SW 1271 (cell line): ENCODE measurements around the gene TSHZ3.

ENCODE experiments used
- DNase-seq, 2 experiments: peaks; one replicate each; lab custom pipeline; 2025; lab: John Stamatoyannopoulos, UW

The TSHZ3 gene

GRCh38 chr19:31334849-31335624 lies 14.2 kb downstream of the TSHZ3 start:
- no peak for DNase-seq

DNA sequence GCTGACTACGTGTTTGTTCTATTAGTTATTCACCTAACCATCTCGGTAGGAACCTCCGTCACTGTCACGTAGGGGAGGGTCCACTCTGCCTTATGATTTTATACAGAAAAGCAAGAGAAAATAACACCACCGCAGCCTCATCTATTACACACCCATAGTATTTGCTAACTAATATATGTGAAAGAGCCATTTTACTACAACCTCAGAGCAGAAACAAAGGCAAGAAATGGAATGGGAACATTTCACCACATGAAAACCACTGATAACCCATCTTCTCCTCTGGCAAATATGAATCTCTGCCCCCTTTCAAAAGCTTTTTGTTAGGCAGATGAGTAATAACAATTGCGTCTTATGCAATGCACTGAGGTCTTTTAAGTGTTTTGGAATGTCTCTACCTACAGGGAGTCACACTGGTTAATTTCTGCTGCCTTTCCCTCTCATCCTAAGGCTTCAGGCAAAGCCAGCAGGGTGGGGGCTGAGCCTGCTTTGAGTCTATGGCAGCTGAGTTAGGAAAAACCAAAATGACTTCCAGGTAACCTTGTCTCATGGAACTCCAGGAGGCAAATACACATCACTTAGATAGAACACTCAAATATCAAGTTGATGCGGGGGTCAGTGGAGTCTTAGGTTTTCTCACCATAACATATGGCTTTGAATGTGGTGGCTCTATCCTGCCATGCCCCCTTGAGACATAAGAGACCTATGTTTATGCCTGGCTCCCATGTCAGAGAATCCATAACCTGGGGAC lies 15.0 kb downstream of the TSHZ3 start:
- DNase-seq, result no peak

DNA sequence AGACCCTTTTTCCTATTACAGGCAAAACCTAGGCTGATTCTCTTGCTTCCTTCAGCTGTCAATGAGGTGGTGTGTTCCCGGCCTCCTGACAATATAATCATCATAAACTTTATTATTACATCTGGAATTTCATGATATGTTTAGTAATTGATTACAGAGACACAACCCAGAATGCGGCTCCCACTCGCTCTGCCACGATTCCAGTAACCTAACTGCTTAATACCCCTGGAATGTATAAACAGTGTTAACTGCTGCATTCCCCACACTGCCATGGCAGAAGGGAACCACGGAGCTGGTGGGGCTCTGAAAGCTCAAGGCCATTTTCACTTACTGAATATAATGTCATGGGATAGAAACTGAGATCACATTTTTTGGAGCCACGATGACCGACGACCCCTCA lies 17.1 kb downstream of the TSHZ3 start:
- no peak for DNase-seq

GRCh38 chr19:31331536-31331935 lies 17.7 kb downstream of the TSHZ3 start:
- DNase-seq, result no peak

GRCh38 chr19:31330761-31331160 lies 18.5 kb downstream of the TSHZ3 start:
- no peak for DNase-seq

DNA sequence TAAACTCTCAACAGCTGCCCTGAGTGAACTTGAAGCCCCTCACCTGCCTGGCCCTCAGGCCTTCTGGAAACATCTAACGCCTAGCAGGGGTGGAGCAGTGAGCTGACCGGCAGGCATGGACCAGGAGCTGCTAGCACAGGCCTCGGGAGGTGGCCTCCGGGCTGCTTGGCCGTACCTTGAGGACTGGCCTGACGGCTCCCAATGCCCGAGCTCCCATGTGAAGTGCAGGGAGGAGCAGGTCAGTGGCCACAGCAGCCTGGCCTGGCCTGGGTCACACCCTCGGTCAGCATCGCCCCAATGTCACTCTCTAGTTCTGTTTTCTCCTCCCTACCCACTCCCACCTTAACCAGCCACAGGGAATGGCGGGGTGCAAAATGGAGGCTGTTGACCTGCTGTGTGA lies 19.0 kb downstream of the TSHZ3 start:
- DNase-seq, result no peak

- no peak for DNase-seq
Measured at GRCh38 chr19:31329819-31330218, 19.4 kb downstream of the TSHZ3 start.

DNA sequence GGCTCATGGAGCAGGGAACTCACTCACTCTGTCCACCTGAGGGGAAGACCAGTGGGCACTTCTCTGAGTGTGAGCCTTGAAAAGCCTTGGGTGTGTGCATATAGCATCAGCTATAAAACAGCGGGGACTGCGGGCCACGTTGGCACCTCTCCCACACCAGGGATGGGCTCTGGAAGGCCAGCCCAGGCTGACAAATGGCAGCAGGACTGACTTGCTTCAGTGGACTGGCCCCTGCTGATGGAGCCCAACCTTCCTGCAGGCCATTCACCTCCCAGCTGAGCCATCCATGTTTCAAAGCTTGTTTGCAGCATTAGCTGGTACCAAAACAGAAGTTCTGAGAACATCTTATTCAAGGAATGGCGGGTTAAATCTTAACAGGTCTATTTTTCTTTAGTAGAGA lies 21.0 kb downstream of the TSHZ3 start:
- no peak for DNase-seq

DNA sequence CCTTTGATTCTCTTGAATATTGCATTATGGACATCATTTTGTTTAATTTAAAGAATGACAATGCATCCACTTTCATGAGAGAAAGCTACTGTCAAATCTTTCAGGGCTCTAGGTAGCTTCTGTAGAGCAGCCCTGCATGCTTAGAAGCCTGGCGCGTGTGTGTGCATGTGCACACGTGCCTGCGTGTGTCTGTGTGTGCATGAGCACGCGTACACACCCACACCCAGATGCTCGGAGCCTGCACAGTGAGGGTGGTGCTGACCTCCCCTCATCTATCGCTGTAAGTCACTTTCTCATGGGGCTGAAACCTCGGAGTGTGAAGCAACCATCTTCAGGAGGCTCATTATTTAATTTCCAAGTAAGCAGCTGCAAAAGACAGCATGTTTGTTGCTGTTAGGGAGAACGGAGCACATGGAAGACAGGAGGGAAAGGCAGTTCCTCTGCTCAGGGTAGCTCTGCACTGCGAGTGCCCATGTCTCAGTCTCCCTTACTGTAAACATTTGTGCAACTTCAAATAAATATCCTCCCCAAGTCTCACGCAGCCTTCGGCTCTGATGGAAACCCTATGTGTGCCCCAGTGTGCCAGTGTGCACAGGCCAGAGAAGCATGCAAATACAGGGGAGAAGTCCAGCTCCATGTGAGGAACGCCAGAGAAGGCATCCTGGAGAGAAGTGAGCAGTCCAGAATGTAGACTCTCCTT lies 22.8 kb downstream of the TSHZ3 start:
- no peak for DNase-seq

DNA sequence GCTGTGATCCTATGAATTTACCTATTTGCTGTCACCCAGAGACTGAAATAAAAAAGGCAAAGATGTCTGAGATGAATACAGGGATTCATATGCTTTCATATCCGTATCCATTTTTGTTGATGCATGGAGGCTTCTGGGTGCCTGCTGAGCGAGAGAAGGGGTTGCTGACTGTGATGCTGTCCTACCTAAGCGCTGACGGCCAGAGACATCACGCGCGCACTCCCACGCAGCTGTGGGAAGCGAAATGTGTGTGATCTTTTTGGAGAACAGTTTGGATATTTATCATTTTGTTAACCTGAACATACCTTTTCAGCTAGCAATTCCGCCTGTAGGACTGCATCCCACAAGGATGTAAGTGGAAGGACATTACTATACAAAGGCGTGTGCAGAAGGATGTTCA lies 23.9 kb downstream of the TSHZ3 start:
- DNase-seq, result no peak

DNA sequence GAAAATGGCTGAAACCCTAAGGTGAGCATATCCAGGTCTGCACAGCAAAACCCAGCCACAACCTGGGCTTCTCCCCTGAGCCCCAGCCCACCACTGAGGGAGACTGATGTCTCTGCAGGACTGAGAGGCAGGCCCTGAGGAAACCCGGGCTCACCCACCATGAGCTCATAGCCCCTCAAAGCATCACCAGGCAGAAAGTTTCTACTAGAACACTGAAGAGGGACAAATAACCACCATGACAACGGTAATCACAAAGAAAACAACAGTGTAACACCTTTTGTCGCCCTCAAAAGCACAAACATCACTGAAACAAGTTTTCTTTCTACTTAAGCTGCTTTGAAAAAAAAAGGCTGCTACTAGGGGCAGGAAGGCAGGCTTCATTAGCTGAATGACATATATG lies 29.8 kb downstream of the TSHZ3 start:
- no peak for DNase-seq

DNA sequence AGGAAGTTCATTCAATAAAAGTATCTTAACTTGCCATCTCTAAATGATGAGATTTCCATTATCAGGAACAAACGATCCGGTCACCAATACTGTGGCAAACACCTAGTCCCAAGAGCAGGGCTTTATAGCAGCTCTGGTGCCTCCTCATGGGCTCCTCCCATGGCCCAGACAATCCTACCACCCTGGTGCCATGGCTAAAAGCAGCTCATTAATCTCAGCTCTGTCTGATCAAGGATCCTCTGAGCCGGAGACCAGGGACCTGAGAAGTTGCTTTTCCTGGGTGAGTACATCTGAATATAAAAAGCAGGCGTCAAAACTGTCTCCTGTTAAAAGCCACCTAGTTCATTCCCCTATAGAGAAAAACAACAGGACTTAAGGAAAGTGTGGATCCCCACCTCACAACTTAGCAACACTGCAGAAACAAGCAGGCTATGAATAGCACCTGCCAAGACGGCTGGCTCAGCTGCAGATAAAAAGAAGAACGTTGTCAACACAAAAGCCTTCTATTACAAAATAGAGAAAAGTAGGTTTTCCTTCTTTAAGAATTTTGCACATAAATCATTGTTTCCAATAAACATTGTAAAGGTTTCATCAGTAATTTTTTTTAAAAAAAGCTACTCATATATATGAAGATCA lies 30.3 kb downstream of the TSHZ3 start:
- DNase-seq, result no peak

- no peak for DNase-seq
Measured at GRCh38 chr19:31317570-31317969, 31.7 kb downstream of the TSHZ3 start.

DNA sequence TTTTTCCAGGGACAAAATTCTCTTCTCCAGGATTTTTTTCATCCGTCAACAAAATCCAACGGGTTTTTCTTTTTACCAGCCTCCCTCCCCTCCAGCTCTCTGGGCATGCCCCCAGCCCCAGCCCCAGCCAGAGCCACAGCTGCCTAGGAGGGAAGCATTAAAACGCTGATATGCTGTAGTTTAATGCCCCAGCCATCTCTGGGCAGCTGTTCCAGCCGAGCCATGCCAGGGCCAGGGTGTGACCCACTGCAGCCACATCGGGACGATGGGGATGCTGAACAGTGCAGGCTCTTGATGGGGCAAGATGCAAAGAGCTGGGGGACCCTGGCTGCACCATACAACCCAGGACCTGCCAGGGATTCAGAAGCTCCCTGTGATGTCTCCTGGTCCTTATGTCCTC lies 32.1 kb downstream of the TSHZ3 start:
- no peak for DNase-seq

DNA sequence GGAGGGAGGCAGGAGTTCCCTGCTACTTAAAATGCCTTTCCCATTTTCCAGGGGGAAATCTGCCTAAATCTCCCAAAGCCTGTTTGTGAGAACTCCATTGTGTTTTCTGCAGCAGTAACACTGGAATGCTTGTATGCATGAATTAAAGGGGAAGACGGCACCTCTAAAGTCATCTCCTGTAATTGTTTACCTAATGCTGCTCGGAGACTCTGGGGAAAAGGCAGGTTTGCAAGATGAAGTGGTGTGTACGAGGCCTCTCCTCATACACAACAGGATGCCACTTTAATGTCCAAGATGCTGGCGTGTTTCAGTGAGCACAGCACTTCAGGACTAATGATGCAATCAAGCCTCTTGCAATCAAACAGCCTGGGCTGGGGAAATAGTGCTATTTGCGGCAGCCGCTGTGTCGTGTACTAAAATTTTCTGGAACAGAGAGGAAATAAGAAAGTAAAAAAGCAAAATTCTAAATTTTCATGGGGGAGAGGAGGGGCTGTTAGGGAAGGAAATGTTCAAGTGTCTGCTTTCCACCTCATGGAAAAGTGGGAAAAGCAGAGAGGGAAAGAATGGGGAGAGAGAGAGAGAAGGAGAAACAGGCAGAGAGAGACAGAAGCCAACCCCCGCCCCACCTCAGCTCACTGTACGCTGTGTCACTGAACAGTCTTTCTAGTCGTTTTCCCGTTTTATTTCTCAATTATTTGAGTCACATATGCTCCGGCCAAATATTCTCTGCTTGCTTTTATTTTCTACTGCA lies 32.9 kb downstream of the TSHZ3 start:
- no peak for DNase-seq

- DNase-seq, result no peak
Measured at GRCh38 chr19:31315652-31316051, 33.6 kb downstream of the TSHZ3 start.

GRCh38 chr19:31314849-31315629 lies 34.2 kb downstream of the TSHZ3 start:
- no peak for DNase-seq

DNA sequence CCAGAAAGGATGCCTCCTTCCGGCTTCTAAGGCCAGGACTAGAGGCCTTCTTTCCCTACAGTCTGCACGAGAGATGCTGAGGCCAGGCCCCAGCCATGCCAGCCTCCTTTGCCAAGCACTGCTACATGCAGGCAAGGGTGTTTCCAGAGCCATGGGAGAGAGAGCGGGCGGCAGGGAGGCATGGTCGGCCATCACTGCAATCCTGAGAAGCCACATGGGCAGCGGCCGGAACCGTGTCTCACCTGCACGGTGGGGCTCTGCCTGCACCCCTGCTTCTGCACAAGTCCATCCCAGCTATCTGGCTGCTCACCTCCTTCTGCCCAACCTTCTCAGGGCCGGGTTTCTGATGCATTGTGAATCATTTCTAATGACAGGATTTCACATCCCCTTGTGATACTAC lies 35.1 kb downstream of the TSHZ3 start:
- no peak for DNase-seq

GRCh38 chr19:31313291-31314030 lies 35.8 kb downstream of the TSHZ3 start:
- DNase-seq, result no peak

- no peak for DNase-seq
Measured at GRCh38 chr19:31312677-31313244, 36.5 kb downstream of the TSHZ3 start.
